HG03097 (cell line): ENCODE results near the gene CADM1.
A peak's percentile ranks its signal among the peaks of the same experiment; 100 is the strongest.

ENCODE experiments used
- ATAC-seq: cut with Tn5 transposase; IDR thresholded peaks from one replicate; pipeline ENCODE4 v1.9.1; 2021; ENCODE audit not compliant: unreplicated experiment, low FRiP score

Gene CADM1

GRCh38 chr11:115257678-115258077, 246.5 kb downstream of the CADM1 start:
- no peak for ATAC-seq

GRCh38 chr11:115257270-115257669, 246.9 kb downstream of the CADM1 start:
- no peak for ATAC-seq

- no peak for ATAC-seq
These were observed 247.6 kb downstream of the CADM1 start for GRCh38 chr11:115256397-115257197.

GRCh38 chr11:115255006-115255762, 249.0 kb downstream of the CADM1 start:
- no peak for ATAC-seq

- no peak for ATAC-seq
These were observed 253.1 kb downstream of the CADM1 start for GRCh38 chr11:115251126-115251525.

DNA sequence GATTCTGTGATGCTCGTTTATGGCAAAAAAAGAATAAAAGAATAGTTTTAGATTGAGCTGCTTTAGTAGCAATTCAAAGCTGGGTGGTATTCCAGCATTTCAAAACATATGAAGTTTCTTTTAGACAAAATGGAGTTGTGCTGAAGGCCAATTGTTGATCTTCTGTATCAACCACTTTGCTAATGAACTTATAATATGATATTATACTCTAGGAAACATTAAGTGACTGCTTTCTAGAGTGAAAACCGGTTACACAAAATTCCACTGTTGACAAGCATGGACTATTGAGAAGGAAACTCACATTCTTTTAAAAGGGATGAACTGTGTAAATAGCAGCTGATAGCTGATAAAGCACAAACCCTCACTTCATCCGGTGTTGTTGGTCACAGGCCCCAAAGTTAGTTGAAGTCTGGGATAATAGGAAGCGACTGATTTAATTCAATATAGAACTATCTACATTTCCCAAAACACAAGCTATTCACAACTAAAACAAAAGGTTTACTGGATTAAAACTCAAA, 255.1 kb downstream of the CADM1 start:
- ATAC-seq: no peak

GRCh38 chr11:115247953-115248352, 256.3 kb downstream of the CADM1 start:
- ATAC-seq: no peak

DNA sequence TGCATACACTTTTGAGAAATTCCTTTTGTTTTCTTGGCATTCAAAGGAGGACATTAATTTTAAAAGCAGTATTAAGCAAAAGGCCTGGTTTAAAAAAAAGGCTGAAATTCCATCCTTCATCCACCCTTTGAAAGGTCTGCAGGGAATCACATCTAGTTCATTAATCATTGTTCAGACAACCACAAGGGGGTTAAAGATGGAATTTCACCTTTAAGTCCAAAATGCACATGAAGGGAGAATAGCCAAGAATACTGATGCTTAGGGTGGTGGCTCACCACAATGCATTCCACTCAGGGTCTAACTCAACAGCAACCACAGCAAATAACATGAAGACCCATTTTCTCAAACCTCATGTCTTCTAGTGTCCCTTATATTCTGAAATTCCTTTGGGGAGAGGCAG, 256.9 kb downstream of the CADM1 start:
- ATAC-seq: no peak

- no peak for ATAC-seq
These were observed 259.5 kb downstream of the CADM1 start for GRCh38 chr11:115244758-115245157.

GRCh38 chr11:115244296-115244695, 259.9 kb downstream of the CADM1 start:
- ATAC-seq: no peak

GRCh38 chr11:115242982-115243381, 261.2 kb downstream of the CADM1 start:
- ATAC-seq: no peak

- ATAC-seq: no peak
These were observed 262.3 kb downstream of the CADM1 start for GRCh38 chr11:115241899-115242298.

GRCh38 chr11:115238791-115239190, 265.4 kb downstream of the CADM1 start:
- ATAC-seq: no peak

- no peak for ATAC-seq
These were observed 266.1 kb downstream of the CADM1 start for GRCh38 chr11:115238086-115238485.

- no peak for ATAC-seq
These were observed 266.6 kb downstream of the CADM1 start for GRCh38 chr11:115237578-115237977.

- ATAC-seq: no peak
These were observed 269.4 kb downstream of the CADM1 start for GRCh38 chr11:115234794-115235193.

DNA sequence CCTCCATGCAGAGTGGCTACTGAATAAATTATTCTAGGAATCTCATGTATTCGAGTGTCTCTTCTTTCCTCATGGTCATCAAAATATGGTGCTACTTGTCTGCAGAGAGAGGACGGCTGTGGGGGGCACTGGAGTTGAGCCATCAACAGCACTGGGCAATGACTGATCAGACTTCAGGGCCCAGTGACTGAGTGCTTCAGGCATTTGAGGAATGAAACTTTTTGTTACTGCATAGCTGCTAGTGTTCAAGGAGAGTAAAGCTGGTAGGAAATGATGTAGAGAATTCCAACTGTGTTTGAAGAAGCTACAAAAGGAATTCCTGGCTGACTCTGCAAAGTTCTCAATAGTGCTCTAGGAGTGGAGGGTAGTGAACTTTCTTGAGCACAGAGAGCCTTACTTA, 277.7 kb downstream of the CADM1 start:
- no peak for ATAC-seq

GRCh38 chr11:115224551-115224950, 279.7 kb downstream of the CADM1 start:
- ATAC-seq: no peak

DNA sequence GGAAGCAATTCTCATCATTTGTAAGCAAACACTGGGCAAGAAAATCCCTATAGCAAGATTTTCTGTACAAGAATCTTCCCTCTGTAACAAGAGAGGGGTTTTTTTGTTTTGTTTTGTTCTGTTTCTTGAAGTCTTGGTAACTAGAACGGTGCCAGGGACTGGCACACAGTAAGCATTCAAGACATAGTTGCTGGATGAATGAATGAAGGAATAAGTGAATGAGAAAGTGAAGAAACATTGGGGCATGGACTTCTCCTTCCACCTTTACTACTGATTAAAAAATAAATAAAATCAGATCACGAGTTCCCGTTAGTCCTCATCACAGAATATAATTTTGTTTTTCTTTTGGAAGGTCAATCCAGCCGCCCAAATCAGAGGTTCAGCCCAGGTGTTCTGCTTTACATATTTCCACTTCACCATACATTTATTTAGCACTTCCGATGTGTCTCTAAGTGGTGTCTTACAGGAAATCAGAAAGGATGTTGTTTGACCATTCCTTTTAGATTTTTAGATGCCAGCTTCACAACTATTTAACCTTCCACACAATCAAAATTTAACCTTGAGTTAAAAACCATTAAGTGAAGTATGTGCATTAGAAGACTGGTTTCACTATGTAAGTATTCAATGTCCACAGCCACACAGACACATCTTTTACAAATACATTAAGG, 281.2 kb downstream of the CADM1 start:
- ATAC-seq: peak; percentile 28

DNA sequence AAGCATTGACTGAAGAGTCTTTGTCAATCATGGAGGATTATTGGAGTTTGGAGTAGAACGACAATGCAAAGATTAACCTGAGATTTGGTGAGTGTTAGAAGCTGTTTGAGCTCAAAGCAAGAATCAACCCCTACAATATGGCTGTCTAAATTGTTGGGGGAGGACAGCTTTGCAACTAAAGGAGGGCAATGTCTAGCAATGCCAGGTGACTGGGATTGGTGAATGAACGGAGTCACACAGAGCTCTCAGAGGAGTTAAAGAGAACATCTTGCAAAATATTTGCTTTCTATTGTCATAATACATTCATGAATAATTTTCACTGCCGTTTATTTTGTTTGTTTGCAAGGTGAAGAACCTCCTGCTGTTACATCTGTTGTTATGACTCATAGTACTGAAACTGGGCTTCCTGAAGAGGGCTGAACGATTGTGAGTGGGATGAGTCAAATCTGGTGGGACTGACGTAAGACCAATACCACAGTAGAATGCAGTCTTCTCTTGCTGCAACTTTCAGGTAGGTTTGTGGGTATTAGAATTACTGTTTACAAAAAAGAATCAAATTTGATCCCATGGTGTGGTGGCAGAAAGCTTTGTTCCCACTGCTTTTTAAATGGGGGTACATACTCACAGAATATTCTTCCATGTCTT, 281.9 kb downstream of the CADM1 start:
- ATAC-seq: peak; percentile 95
